Measurements from ENCODE around the gene CHKA.

DNA sequence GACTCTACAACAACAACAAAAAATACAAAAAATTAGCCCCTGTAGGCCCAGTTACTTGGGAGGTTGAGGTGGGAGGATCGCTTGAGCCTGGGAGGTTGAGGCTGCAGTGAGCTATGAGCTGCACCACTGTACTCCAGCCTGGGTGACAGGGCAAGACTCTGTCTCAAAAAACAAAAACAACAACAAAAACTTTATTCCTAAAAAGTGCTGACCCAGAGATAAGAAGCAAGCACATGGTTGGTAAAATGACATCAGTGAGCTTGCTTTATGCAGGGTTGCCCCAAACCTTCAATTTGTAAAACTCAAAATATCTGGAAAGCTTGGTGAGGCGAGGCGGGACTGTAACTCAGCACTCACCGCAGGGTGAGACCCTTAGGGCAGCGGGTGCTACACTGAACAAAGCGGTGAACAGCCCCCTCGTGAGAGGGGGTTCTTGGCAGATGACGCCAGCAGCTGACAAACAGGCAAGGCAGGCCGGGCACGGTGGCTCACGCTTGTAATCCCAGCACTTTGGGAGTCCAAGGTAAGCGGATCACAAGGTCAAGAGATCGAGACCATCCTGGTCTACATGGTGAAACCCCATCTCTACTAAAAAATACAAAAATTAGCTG is 85.8 kb downstream of the CHKA start:
- TF ChIP-seq, protein P1, sequence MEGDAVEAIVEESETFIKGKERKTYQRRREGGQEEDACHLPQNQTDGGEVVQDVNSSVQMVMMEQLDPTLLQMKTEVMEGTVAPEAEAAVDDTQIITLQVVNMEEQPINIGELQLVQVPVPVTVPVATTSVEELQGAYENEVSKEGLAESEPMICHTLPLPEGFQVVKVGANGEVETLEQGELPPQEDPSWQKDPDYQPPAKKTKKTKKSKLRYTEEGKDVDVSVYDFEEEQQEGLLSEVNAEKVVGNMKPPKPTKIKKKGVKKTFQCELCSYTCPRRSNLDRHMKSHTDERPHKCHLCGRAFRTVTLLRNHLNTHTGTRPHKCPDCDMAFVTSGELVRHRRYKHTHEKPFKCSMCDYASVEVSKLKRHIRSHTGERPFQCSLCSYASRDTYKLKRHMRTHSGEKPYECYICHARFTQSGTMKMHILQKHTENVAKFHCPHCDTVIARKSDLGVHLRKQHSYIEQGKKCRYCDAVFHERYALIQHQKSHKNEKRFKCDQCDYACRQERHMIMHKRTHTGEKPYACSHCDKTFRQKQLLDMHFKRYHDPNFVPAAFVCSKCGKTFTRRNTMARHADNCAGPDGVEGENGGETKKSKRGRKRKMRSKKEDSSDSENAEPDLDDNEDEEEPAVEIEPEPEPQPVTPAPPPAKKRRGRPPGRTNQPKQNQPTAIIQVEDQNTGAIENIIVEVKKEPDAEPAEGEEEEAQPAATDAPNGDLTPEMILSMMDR (IDR thresholded peaks at IDR 0.05; ENCODE audit: borderline replicate concordance, extremely low read depth, low read length, poor library complexity, severe bottlenecking) = no peak
- no peak for TF ChIP-seq EZH2 (IDR thresholded peaks at IDR 0.05; ENCODE audit: borderline replicate concordance, low read depth, low read length, severe bottlenecking)

All from DND-41 (cell line).